ENCODE results near the gene SSBP3. TPM values are rescaled to one million over a fixed set of nuclear protein-coding genes. Genes with fewer than 3 reads are reported as not detected.

The SSBP3 gene
- total and polyA plus RNA-seq, 9 of the 15 experiments (the other 6 are each of a cell fraction or from before 2014, with no cell fraction given) = 8.7 to 108 (median 33.8) TPM

GRCh38 chr1:54289712-54290233 lies 116.4 kb downstream of the SSBP3 start:
- Histone ChIP-seq H3K27ac (ENCODE audit: extremely low read depth, low read depth, low read length) (no peak overlapping the region), H3K9me3 (replicated peaks; ENCODE audit: control insufficient read depth, insufficient read depth, low read depth, low read length) (no peaks in the 10 kb centered on the region), H3K79me2 (ENCODE audit: control insufficient read depth, insufficient read depth, low read length) (peaks cover 91% of the 10 kb centered on the region), H3K36me3 (ENCODE audit: control insufficient read depth, insufficient read depth, low read length) (no peaks in the 10 kb centered on the region; the same call in 2 of the 3 replicates), H3K27me3 (ENCODE audit: control insufficient read depth in 2 of 2, insufficient read depth in 2 of 2, low read length in 2 of 2) (no peaks in the 10 kb centered on the region), H3K9ac (ENCODE audit: insufficient read depth in 1 of 2, low read depth in 2 of 2, low read length in 2 of 2) (peak overlapping the region in 1 of 2 experiments; percentile 46; a peak in 2 of 4 replicates), H3K4me1 (replicated peaks in 1 of 2; ENCODE audit: control insufficient read depth in 2 of 2, insufficient read depth in 2 of 2, low read length in 2 of 2) (peaks cover 50 to 58% of the 10 kb centered on the region in 2 experiments), H3K9me1 (ENCODE audit: control insufficient read depth, insufficient read depth, low read length) (peaks cover 9% of the 10 kb centered on the region), H2AFZ (ENCODE audit: low read depth, low read length) (no peak overlapping the region), H3K4me3 (no peak overlapping the region), H3K4me2 (ENCODE audit: insufficient read depth, low read length) (no peak overlapping the region), H4K20me1 (replicated peaks; ENCODE audit: control insufficient read depth, insufficient read depth, low read length) (peaks cover 40% of the 10 kb centered on the region)
- in situ Hi-C loops (cut with MboI) (no loop called here), intact Hi-C loops (cut with micrococcal nuclease) (no loop called here)
- ATAC-seq (no peak), FAIRE-seq (no peak), DNase-seq (ENCODE audit: extremely low read depth in 1 of 4, low spot score in 3 of 4) (no peak)
- TF ChIP-seq, protein P1, sequence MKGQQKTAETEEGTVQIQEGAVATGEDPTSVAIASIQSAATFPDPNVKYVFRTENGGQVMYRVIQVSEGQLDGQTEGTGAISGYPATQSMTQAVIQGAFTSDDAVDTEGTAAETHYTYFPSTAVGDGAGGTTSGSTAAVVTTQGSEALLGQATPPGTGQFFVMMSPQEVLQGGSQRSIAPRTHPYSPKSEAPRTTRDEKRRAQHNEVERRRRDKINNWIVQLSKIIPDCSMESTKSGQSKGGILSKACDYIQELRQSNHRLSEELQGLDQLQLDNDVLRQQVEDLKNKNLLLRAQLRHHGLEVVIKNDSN (CRISPR knock-in tag; IDR thresholded peaks at IDR 0.05) = peak; percentile 48; the same call in 1 of the 2 replicates
- TF ChIP-seq MYNN (IDR thresholded peaks at IDR 0.05) (no peak), MYNN (CRISPR knock-in tag; IDR thresholded peaks at IDR 0.05) (no peak), HIVEP1 (CRISPR knock-in tag; IDR thresholded peaks at IDR 0.05) (no peak), ZC3H4 (CRISPR knock-in tag; IDR thresholded peaks at IDR 0.05; ENCODE audit: borderline replicate concordance) (no peak), C11orf30 (IDR thresholded peaks at IDR 0.05; ENCODE audit: low read depth) (no peak), TEAD1 (CRISPR knock-in tag; IDR thresholded peaks at IDR 0.05) (no peak)
- TF ChIP-seq, protein P2, sequence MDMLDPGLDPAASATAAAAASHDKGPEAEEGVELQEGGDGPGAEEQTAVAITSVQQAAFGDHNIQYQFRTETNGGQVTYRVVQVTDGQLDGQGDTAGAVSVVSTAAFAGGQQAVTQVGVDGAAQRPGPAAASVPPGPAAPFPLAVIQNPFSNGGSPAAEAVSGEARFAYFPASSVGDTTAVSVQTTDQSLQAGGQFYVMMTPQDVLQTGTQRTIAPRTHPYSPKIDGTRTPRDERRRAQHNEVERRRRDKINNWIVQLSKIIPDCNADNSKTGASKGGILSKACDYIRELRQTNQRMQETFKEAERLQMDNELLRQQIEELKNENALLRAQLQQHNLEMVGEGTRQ (CRISPR knock-in tag; IDR thresholded peaks at IDR 0.05) = peak; percentile 25; the same call in 1 of the 2 replicates
- TF ChIP-seq, protein P3, sequence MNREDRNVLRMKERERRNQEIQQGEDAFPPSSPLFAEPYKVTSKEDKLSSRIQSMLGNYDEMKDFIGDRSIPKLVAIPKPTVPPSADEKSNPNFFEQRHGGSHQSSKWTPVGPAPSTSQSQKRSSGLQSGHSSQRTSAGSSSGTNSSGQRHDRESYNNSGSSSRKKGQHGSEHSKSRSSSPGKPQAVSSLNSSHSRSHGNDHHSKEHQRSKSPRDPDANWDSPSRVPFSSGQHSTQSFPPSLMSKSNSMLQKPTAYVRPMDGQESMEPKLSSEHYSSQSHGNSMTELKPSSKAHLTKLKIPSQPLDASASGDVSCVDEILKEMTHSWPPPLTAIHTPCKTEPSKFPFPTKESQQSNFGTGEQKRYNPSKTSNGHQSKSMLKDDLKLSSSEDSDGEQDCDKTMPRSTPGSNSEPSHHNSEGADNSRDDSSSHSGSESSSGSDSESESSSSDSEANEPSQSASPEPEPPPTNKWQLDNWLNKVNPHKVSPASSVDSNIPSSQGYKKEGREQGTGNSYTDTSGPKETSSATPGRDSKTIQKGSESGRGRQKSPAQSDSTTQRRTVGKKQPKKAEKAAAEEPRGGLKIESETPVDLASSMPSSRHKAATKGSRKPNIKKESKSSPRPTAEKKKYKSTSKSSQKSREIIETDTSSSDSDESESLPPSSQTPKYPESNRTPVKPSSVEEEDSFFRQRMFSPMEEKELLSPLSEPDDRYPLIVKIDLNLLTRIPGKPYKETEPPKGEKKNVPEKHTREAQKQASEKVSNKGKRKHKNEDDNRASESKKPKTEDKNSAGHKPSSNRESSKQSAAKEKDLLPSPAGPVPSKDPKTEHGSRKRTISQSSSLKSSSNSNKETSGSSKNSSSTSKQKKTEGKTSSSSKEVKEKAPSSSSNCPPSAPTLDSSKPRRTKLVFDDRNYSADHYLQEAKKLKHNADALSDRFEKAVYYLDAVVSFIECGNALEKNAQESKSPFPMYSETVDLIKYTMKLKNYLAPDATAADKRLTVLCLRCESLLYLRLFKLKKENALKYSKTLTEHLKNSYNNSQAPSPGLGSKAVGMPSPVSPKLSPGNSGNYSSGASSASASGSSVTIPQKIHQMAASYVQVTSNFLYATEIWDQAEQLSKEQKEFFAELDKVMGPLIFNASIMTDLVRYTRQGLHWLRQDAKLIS (CRISPR knock-in tag; IDR thresholded peaks at IDR 0.05) = no peak
- TF ChIP-seq, protein P4, sequence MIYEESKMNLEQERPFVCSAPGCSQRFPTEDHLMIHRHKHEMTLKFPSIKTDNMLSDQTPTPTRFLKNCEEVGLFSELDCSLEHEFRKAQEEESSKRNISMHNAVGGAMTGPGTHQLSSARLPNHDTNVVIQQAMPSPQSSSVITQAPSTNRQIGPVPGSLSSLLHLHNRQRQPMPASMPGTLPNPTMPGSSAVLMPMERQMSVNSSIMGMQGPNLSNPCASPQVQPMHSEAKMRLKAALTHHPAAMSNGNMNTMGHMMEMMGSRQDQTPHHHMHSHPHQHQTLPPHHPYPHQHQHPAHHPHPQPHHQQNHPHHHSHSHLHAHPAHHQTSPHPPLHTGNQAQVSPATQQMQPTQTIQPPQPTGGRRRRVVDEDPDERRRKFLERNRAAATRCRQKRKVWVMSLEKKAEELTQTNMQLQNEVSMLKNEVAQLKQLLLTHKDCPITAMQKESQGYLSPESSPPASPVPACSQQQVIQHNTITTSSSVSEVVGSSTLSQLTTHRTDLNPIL (CRISPR knock-in tag; IDR thresholded peaks at IDR 0.05) = no peak
- ChIA-PET CTCF (ENCODE audit: low intra/inter-chr PET ratio) (no interaction called here), POLR2A (interaction anchor here (0.6 to 1.4 kb wide), 4 partner anchors 9 to 111 kb away, joined by 3 to 11 read pairs (median 3); no protein-coding TSS in a partner anchor)
- BruUV-seq (replicated peaks) = no TSS peak
- 76% methylated on average over 5 of the region's 6 CpGs for WGBS (ENCODE audit: insufficient coverage, low coverage, missing lambda C conversion rate)
